Right forelimb (tissue), 1 donor: ENCODE results near the gene BCAS2.

Experiments
- DNase-seq: peaks from one replicate; pipeline ENCODE4 v3.0.0-alpha.2; 2018

The BCAS2 gene

DNA sequence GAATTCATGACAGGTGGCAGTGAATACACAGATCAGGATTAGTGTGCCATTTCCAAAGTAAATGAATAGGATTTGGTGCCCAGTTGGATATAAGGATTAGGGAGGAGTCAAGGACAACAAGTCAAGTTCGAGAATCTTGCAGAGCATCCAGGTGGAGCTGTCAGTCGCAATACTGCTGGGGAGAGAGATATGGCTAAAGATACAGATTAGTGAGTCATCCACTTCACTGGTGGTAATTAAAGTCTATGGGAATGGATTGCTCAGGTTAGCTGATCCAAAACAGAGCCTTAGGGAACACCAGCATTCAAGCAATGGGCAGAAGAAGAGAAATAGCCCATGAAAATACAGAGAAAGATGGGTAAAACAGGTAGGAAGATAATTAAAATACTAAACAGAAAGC, 26.8 kb downstream of the BCAS2 start:
- no peak for DNase-seq

GRCh38 chr1:114552106-114552639, 29.2 kb downstream of the BCAS2 start:
- DNase-seq, result no peak

GRCh38 chr1:114551400-114551799, 30.0 kb downstream of the BCAS2 start:
- DNase-seq, result no peak

- no peak for DNase-seq
Observed at GRCh38 chr1:114550336-114550735, 31.1 kb downstream of the BCAS2 start.

DNA sequence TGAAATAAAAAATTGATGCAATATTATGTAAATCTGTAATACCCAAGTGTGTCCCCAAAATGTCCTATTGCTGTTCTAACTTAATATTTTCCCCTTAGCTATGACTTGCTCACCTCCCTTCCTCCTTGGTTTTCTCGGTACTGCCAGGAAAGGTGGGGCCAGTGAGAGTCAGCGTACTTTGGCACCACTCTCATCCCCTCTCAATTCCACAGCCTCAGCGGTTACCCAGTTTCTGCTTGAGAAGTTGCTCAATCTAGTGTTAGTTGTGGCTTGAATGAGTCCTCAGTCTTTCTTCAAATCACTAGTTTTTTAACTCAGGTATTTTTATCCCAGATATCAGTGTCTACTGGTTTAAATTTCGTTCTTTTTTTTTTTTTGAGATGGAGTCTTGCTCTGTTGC, 32.3 kb downstream of the BCAS2 start:
- DNase-seq, result no peak

DNA sequence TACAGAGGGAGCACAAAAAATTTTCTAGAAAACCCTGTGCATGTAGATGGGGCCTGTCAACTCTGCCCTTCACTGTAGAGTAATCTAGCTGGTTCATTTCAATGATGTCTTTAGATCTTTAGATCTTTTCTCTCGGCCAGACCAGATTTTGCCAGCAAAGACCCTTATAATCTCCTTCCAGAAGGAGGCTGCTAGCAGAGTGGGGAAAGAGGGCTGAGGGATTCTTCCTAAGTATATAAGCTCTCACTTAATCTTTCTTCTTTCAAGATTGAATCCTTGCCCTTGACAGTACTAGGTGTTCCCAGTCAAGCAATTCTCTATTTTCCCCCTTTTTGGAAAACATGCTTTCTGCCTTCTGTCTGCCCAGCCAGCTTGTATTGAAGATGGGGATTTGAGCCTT, 34.3 kb downstream of the BCAS2 start:
- DNase-seq, result no peak

GRCh38 chr1:114545796-114546195, 35.6 kb downstream of the BCAS2 start:
- DNase-seq, result no peak

GRCh38 chr1:114545315-114545714, 36.1 kb downstream of the BCAS2 start:
- no peak for DNase-seq

GRCh38 chr1:114540821-114541220, 40.6 kb downstream of the BCAS2 start:
- no peak for DNase-seq

- no peak for DNase-seq
Observed at GRCh38 chr1:114540272-114540671, 41.1 kb downstream of the BCAS2 start.

DNA sequence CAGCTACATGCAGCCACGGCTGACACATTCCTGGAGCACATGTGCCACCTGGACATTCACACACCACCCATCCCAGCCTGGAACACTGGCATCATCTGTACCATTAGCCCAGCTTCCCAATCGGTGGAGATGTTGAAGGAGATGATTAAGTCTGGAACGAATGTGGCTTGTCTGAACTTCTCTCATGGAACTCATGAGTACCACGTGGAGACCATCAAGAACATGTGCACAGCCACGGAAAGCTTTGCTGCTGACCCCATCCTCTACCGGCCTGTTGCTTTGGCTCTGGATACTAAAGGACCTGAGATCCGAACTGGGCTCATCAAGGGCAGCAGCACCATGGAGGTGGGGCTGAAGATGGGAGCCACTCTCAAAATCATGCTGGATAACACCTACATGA, 45.4 kb downstream of the BCAS2 start:
- no peak for DNase-seq

DNA sequence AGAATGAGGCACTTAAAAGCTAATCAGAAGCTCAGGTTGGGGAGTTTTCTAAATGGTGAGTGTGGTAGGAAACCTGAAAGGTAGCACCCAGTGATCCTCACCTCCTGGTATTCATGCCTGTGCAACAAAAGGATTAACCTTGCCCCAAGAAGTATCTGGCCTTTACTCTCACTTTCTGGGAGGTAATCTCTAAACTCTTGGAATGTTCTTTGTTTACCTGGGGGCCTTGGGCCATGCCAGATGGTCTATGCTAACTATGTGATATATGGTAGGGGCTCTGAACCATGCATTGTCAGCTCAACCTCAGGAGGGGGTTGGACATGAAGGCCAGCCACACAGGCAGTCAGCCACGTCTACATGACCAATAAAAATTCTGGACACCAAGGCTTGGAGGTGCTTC, 46.0 kb downstream of the BCAS2 start:
- DNase-seq, result no peak

DNA sequence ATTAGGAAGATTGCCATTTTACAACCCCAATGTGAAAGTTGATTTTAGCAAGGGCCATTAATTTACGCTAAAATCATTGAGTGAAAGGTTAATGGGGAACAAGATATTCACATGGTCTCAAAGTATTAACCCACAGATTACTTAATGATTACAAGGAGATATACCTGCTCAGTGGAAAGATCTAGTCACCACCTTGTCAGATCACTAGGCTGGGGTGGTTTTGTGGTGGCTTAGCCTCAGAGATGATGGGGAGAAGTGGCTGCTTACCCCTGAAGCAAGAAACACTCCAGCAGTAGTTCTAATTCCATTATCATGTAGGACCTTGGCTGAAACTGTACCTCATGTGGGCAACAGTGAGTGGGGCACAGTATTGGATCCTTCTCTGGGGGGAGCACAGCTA, 50.3 kb downstream of the BCAS2 start:
- DNase-seq, result no peak

DNA sequence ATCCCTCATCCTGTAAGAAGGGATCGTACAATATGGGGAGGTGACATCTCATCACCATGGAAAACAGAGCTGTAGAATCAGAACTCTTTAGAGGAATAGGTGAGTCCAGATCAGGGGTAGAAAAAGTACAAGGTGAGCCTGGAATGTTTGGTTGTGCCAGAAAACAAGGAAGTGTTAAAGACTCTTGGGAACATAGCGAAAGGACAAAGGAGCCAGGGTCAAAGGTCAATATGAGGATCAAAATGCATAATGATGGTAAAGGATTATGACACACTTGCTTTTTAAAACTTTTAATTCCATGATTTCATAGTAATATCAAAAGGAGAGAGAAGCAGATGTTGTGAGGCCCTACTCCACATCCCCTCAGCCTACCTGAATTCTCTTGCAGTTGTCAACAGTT, 51.2 kb downstream of the BCAS2 start:
- no peak for DNase-seq

GRCh38 chr1:114524944-114525343, 56.5 kb downstream of the BCAS2 start:
- no peak for DNase-seq

- DNase-seq, result no peak
Observed at GRCh38 chr1:114522264-114522575, 59.2 kb downstream of the BCAS2 start.

DNA sequence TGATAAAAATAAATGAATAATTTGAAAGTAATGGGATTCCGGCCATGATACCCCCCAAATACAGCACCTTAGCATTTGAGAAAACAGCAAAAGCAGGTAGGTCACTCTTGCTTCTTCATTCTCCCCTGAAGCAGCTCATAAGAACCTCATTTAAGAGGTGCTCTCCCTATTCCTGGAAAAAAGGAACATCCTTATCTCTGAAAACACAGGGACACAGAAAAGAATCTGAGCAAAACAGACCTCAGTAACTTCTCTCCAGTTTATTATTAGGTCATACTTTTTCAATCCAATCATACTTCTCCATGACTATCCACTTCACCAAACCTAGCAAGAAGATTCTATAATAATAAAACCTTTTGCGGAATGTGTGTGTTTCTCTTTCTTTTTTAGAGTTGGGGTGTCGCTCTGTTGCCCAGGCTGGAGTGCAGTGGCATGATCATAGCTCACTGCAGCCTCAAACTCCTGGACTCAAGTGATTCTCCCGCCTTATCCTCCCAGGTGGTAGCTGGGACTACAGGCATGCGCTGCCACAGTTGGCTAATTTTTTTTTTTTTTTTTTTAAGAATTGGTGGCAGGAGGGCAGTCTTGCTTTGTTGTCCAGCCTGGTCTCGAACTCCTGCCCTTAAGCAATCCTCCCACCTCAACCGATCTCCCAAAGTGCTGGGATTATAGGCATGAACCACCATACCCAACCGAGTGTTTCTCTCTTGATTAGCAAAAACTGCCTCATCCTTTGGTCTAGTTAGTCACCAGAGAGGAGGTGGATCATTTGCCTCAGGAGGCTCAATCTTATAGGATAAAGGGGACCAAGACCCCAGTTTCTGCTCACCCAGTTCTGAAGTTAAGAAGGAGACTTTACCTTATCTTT, 59.8 kb downstream of the BCAS2 start:
- no peak for DNase-seq
